ENCODE data around the gene EVA1C.

GRCh38 chr21:32413015-32413504 lies 554 bp downstream of the EVA1C start:
- no peak for TF ChIP-seq CTCF (IDR thresholded peaks at IDR 0.05)
- no peak for TF ChIP-seq POLR2A (IDR thresholded peaks at IDR 0.05)
